SK-N-MC (cell line): Measurements from ENCODE around the gene GALC.

ENCODE experiments used
- EZH2 ChIP-seq: fragments of 200-600 bp; sonication (generic); IDR thresholded peaks from one replicate; pipeline ENCODE4 v1.6.1; 2017; ENCODE audit warnings: antibody characterized with exemption
- FOXP2 ChIP-seq: optimal IDR thresholded peaks from 2 replicates; pipeline ENCODE3; 2011; ENCODE audit warnings: mild to moderate bottlenecking, moderate library complexity; ENCODE audit not compliant: insufficient read depth; ENCODE audit errors: extremely low read length, control extremely low read depth
- POLR2AphosphoS5 ChIP-seq: IDR thresholded peaks from 2 replicates; pipeline ENCODE4 v1.6.1; 2012; ENCODE audit warnings: mild to moderate bottlenecking, low read depth, low read length, borderline replicate concordance

GRCh38 chr14:88036422-88036821 lies 43.4 kb upstream of the GALC start:
- TF ChIP-seq EZH2 (no peak), POLR2AphosphoS5 (no peak), FOXP2 (no peak)
